Inflammatory macrophage (primary cell): Measurements from ENCODE around the gene LEKR1.
"Not testable (repeated sequence)": the region's sequence is repeated elsewhere in the genome, so short reads cannot be mapped to it uniquely, and the experiment has no call there.

Source experiments
- DNase-seq, 2 donors: peaks; one replicate each; pipeline ENCODE4 v3.0.0-alpha.2; 2020 to 2022

Gene LEKR1

DNA sequence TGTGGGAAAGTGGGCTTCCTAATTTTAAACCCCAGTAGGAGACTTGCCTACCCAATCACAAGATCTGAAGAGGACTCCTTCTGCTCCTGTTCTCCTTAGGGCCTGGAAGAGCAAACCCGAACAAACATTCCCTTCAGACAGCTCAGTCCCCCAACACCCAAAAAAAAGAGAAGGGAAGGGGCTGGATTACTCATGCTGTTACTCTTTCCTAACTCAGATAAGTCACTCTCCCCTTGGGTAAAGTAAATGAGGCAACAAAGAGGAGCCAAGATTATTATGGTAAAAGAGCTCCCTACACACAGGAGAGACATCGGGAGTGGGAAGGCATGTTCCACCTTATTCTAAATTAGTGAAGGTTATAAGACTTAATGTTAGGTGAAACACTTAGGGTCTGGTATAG is 18.1 kb upstream of the LEKR1 start:
- DNase-seq, result no peak

DNA sequence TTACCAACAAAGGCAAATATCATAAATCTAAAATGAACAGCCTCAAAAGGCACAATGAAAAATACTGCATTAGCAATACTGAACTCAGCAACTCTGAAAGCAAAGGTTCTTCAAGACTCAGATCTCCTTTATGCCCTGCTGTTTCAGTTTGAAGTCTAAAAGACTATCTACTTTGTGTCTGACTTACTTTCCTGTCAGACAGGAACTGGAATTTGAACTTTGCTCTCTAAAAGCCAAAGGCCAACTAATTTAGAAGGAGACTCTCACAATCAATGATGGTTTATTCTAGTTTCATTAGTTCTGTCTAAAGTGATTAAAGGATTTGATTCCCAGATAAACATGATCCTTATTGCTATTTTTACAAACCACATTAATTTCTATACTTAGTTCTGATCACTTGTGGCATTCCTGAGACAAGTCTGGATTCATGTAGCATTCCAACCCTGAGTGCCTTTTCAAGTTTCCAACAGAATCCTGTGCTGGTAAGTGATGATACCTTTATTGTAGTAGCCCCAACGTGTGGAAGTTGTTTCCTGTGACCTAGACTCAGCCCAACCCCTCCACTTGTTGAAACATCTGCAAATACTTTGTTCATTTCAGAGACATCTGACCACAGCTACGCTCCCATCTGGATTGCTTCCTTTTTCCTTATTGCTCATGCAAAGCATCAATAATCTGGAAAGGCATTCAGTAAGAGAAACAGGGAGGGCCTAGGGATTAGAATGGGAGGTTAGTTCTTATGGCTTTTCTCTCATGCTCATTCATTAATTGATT is 14.9 kb upstream of the LEKR1 start:
- DNase-seq, result peak in 1 of 2 donors; percentile 23

DNA sequence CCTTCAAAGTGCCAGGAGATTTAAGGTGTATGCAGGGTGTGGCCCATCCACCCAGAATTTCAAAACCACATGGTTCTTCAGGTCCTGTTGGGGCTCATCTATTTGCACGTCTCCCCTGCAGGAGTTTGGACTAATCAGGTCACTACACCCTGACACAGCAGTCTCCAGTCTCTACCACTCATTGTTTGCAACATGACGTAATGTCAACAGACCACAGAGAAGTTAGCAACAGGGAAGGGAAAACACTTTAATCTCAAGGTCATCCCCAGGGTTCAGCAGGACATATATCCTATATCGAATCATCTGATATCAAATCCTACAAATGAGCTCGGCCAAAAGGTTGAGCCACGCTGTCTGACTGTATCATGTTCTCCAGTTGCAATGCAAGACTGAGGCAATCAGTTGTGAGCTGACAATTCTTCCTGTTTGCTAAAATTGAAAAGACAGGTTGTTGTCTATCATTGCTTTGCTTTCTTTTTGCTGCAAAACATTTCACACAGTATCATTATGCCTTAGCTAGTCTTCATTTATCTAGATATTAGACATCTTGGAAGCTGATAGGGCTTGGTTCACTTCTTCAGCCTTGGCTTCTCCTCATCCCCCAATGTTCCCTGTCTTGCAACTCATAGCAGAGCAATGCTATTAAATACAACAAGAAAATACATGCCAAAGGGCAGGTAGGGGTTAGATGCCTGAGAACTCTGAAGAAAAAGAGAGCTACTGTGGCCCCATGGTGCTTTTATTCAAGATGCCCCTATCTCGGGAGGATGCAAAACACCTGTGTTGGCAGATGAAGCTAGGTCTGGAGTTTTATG is 13.4 kb upstream of the LEKR1 start:
- peak; percentile 38 to 64 for DNase-seq

DNA sequence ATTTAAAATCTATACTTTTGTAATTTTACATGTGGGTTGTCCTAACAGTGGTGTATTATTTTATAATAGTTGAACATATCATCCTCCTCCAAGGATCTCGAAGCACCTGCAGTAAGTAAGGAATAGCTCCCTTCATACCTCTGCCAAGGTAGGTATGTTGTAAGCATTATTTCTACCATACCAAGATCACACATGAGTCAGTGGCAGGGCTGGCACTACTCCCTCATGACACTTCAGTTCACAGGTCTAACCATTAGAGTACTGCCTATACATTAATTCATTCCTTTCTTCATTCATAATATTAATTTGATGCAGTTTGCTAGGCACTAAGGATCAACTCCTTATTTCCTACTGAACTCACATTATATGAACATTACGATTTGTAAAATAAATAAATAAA is 11.9 kb upstream of the LEKR1 start:
- no peak for DNase-seq

DNA sequence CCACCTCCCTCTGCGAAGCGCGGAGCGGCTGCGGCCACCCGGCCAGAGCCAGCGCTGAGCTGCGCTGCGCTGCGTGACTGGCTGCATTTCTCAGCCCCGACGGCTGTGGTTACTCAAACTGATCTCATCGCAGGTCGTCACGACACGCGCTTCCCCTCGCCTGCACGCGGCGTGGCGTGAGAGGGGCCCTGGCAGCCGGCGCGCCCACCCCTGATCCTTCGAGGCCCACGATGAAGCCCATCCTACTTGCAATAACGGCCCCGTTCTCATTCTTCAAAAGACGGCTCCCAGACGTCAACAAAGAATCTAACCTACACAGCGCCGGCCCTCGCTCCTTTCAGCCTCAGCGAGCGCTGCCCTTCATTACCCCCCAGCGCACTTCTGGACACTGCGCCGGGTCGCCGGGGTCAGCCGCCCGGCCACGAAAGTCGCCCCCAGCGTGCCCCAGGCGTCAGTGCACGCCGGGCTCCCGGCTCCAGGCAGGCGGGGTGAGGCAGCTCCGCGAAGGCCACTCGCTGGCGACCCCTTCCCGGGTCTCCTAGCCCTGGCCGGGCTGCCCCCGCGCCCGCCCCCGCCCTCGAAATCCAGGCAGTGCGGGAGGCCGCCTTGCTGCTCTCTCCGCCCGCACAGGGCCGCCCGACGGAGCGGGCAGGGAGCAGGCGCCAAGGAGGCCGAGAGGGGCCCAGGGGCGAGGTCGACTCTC is 9.9 kb upstream of the LEKR1 start:
- peak; percentile 18 to 65 for DNase-seq

DNA sequence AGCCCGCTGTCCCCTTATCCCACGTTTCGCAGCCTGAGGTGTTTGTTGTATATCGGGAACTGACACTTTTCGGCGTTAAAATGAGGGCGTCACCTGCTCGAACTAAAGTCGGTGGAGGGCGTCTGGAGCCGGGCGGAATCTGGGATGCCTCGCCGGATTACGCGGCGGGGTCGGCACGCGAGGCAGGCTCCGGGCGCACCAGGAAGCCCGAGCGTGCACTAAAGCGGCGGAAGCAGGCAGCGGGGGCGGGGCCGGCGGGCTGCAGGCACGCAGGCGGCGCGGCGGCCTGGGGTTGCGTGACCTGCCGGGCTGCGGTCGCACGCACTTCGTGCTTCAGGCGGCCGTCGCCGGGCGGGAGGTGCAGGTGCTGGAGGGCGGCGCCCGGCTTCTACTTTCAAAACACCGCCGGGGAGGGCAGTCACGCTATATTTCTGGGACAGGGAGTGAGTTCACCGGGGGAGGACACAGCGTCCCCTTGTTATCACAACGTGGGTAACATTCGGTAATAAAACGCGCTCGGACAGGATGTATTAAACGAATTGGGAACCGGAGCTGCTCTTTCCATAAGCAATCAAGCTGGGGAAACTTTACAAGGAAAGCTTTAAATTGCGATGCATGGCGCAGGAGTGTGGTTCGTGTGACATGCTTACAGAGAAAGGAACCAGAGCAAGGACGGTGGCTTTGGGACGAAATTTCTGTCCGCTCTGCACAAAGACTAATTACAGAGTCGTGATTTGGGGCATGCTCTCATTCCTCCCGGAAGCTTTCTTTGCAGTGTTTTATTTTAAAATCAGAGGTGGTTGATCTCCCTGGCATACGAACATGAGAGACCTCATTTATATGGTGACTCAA is 9.1 kb upstream of the LEKR1 start:
- DNase-seq, result peak; percentile 70 to 85

DNA sequence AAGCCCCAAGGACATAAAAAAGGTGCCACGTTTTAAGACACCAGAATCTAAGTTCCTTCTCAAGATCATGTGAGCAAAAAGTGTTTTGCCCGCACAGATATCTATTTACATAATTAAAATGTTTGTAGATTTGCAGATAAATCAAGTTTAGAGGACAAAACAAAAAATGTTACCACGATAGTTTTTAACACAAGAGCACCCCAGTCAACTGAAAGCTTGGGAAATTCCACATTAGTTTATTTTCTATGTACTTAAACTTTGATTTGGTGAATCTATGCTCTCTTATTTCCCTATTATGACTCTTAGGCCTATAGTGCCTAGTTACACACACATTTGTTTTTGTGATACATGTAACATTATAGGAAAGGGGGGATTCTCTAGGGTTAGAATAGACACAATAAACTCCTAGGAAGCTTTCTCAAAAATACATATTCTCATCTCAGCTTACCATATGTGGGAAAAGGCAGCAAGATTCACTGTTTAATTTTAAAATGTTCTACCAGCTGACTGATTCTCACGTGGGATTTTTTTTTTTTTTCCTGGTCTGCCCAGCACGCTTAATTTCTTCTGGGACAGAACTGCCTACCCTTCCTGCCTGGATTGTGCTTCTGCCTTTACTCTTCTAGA is 8.4 kb upstream of the LEKR1 start:
- DNase-seq, result no peak

DNA sequence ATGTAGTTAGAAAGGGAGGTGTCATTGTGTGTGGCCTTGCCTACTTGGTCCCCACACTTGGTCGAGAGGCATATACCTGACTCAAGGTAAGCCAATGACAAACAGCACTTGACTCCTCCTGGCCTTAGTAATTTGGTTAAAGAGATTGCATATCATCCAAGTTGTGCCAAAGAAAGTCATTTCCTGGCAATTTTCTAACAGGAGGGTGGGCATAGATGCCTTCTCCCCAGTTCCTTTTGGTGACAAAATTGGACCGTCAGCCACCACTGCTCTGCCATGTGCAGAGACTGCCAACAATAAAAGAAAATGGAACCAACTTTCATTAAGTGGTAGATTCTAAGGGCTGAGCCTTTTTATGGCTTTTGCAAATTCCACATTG is 7.9 kb upstream of the LEKR1 start:
- no peak for DNase-seq

DNA sequence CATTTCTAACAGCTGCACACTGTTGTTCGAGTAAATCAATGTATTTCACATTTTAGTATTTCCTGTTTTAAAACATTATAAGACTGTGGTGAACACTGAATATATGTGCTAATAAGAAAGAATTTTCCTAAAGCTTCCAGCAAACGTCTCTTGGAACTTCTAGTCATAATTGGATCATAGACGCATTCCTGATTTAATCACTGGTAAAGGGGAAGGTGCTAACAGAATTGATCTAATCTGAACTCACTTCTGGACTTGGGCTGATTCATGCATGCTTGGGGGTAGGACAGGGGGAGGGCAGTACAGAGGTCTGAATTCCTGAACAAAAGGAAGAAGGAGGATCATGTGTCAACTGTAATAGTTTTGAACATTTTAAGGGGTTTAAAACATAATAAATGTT is 7.3 kb upstream of the LEKR1 start:
- no peak for DNase-seq

DNA sequence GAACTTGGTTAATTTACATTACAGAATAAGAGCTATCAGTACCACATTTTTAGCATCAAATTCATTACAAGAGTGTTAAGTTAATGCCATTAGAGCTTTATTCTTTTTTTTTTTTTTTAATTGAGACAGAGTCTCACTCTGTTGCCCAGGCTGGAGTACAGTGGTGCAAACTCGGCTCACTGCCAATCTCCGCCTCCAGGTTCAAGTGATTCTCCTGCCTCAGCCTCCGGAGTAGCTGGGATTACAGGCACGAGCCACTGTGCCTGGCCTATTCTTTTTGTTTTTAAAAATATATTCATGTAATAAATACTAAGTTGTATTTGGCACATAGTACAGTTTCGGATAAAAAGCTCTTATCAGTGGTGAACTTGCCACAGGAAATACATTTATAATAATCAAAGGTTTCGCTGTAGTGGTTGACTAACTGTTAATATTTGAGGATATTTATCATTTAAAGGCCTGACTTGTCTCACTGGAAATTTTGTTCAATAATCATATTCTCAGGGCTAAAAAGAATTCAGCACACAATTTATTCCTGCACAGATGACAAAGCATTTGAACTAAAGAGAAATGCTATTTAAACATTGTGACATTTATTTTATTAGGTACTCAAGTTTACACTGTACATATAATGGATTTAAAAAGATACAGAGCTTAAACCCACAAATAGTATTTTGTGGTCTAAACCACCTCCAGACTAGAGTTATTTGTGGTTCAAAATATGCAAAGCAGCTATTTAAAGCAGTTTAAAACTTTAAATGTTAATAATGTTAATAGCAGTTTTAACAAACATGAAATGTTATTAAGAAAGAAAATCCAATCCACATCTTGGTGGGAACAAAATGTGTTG is 6.1 kb upstream of the LEKR1 start:
- no peak for DNase-seq

DNA sequence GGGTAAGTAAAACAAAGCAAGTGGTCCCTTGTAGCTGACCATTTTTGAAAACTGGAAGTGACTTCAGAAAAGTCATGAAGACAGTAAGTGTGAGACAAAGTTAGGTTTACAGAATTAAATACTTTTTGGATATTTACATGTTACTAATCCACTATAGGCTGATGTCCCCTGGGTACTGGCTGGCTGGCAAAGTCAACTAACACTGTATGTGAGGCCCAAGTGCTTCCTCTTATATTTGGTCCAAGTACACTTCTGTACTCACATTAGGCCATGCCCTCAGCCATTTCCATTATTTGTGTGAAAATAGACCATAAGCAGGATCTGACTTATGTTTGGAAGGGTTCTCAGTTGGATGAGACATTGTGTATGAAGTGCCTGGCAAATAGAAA is 5.5 kb upstream of the LEKR1 start:
- DNase-seq, result peak in 1 of 2 donors; percentile 9

DNA sequence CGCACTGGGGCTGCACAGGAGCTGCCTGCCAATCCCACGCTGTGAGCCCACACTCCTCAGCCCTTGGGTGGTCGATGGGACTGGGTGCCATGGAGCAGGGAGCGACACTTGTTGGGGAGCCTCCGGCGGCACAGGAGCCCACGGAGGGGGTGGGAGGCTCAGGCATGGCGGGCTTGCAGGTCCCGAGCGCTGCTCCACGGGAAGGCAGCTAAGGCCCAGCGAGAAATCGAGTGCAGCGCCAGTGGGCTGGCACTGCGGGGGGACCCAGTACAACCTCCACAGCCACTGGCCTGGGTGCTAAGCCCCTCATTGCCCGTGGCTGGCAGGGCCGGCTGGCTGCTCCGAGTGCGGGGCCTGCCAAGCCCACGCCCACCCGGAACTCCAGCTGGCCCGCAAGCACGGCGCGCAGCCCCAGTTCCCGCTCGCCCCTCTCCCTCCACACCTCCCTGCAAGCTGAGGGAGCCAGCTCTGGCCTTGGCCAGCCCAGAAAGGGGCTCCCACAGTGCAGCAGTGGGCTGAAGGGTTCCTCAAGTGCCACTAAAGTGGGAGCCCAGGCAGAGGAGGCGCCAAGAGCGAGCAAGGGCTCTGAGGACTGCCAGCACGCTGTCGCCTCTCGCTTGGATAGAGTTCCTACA is 3.4 kb upstream of the LEKR1 start:
- not testable (repeated sequence) for DNase-seq

DNA sequence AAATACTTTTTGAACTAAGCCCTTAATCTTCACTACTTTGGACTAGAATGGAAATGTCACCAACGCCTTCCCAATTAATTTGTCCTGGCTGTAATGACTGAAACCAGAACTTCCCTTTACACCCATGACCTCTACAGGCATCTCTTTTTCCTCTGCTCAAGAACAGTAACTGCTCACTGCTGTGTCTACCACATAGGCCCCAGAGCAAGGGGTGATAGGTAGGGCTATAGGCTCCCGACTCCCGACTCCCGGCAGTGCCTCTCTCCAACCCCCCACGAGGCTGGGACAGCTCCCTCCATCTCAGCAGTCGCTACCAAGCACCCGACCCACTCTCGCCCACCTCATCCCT is 384 bp upstream of the LEKR1 start:
- peak in 1 of 2 donors; percentile 47 for DNase-seq

DNA sequence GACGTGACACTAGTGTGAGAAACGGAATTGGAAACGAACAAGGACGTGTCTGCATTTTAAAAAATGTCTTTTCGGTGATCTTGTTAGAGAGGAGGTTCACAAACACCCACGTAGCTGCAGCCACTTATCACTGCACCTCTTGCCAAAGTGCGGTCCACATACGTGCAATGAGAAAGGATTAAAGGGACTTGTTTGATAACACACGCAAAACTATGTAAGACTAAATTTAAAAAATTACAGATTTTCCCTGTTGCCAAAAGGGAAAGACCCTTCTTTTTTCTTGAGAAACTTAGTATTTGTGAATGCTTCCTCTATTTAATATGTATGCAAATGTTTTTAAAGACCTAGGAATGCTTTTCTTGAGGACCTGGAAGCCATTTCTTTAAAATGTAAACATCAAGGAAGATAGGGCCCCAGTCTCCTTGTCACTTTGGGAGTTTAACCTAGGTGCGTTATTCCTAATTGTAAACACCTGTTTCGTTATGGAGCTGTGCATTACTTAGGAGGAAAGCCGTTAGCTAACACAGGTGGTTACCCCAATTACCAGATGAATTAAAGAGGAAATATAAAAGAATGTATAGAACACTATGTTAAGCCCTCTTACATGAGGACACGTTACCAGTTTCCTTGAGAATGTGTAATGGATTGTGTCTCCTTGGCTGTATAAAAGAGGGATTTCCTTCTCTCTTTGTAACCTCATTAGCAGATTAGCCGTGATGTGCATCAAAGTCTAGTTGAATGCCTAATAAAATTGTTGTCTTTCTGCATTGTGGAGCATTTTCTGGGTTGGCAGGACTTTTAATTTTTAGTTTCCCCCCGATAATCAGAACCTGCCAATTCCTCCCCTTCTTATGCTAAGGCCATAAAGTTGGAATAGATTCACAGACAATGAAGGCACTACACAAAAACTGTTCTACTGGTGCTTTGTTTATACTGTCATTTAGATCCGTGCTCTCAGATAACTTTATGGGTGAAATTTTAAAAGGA is 1.0 kb downstream of the LEKR1 start:
- no peak for DNase-seq

DNA sequence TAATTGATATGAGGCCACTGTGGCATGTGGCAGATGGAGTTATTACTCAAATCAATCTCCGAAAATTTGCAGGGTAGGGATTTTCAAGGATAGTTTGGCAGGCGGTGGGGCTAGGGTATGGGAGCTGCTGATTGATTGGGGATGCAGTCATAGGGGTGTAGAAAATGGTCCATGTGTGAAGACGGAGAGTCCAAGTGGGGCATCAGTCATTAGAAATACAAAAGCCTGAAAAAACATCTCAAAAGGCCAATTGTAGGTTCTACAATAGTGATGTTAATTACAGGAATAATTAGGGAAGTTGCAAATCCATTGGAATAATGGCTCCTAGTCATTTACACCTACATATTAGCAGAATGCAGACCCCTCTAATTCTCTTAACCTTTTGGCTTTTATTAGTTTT is 4.9 kb downstream of the LEKR1 start:
- DNase-seq, result no peak

DNA sequence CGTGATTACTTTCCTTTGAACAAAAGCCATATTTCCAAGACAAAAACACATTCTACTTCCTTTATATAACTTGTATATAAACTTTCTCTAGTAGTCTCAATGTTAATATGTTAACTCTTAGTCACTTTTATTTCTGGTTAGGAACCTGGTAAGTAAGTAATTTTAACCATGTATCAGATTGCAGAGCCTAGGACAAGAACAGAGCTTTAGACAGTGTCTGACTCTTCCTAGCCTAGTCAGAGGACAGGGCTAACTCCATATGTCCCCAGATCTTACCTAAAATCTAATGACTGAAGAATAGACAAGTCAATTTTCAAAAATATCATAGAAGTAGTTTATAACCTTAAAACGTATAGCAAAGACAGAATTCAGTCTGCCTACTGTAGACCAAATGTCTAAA is 8.3 kb downstream of the LEKR1 start:
- DNase-seq, result no peak

DNA sequence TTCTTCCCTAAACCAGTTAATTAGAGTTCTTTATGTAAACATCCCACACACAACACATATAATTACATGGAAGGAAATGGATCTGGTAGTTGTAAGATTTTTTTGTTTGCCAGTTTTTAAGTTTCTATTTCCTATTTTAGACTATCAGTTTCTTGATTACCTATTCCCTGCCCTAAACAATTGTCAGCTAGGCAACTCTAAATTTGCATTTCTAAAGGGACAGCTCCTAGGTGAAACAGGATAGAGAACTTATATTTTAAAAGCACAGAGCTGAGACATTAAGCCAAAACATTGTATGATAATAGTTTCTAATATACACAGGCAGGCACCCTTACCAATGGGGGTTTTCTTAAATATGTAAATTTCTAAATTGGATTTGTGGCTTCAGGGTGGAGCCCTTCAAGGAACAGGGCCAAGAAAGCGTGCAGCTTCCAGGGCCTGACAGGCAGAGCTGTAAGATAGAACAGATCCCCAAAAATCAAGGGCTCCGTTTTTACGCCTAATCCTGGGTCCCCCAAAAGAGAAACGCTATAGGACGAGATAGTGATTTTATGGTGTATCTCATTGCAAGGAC is 8.9 kb downstream of the LEKR1 start:
- DNase-seq, result no peak

DNA sequence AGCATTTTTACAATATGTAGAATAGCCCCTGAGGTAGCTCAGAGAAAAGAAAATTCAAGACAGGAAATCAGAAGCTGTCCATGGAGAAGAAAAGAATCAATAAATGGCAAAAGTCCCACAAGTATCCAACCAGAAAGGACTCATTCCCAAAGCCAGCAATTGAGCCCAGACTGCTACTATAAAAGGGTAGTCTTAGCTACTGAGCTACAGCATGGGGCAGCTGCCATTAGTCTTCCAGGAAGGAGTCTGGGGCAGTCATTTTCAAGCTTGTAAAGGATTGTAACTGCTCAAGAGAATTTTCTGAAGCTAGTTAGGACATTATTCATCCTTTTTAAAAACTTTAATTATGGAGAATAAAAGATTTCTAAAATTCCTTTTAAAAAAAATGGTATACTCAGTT is 10.5 kb downstream of the LEKR1 start:
- no peak for DNase-seq

DNA sequence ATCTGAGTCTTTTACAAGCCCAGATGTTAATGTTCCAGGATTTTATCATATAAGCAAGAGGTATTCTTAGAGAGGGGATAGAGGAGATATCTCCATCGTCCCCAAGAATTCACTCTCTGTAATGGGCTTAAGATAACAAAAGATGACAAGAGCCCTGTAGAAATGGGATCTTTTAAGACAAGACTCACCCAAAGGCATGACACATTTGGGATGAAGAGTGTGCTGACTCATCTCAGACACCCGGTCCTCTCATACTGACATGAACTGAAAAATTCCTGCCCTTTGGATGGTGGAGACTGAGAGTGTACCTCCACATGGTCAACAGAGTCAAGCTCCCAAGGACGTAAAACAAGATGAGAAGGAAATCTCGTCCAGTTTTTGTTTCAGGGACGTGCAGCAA is 11.0 kb downstream of the LEKR1 start:
- DNase-seq, result no peak
